Esophagus mucosa (tissue), 1 donor: ENCODE results near the gene CIZ1. TPM values are rescaled to one million over a fixed set of nuclear protein-coding genes. Genes with fewer than 3 reads are reported as not detected.

Source experiments
- ATAC-seq: fragments of 200-7000 bp; cut with Tn5 transposase; one replicate; pipeline ENCODE4 v1.9.1; 2020
- total RNA-seq: library from RNA; stranded (reverse); gene quantifications from one replicate; pipeline ENCODE4 v1.2.4, GENCODE V29; 2023
- donor health status: DM: yes; HTN: yes; CAD: no.

Gene CIZ1
- total RNA-seq, 1 donor from 2014 or later: 85.2 TPM

DNA sequence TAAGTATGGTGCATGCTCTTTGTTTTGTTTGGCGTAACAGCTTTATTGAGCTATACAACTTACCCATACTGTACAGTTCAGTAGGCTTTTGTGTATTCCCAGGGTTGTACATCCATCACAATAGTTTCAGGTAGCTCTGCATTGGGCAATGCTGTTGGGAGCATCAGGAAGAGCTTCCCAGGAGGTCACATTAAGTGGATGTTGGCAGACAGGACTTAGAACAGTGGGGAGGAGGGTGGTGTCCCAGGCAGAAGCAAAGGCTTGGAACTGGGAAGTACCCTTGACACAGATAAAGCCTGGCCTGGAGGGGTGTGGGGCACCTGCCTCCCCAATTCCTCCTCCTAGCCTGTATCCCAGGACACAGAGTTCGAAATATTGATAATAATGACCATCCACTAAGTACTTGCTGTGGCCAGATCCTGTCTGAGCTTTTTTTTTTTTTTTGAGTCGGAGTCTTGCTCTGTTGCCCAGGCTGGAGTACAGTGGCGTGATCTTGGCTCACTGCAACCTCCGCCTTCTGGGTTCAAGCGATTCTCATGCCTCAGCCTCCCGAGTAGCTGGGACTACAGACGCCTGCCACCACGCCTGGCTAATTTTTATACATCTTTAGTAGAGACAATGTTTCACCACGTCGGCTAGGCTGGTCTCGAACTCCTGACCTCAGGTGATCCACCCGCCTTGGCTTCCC lies 30.0 kb downstream of the CIZ1 start:
- ATAC-seq: no peak

DNA sequence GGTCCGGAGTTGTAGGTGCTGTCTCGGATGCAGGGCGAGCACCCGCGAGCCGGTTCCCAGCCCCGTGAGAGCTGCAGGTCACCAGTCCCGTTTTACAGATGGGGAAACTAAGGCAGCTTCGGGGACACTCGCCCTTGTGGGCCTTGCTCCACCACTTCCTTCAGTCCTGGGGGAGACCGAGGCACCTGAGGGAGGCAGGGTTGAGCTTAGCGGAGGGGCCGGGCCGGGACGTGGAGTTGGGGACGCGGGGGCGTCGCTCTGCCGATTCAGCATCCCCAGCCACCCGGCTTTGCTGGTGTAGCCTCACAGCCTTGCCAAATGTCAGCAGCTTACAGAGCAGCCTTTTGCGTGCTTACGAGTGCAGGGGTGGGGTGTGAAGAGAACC lies 30.8 kb downstream of the CIZ1 start:
- peak; percentile 1 for ATAC-seq

GRCh38 chr9:128159784-128160602 lies 31.4 kb downstream of the CIZ1 start, which contains the start of gene BBLN:
Gene BBLN (plus strand): TSS chr9:128160265. CDS start chr9:128160408, 143 bp downstream.
- peak; percentile 90 for ATAC-seq

- ATAC-seq: peak; percentile 2
These were observed 31.9 kb downstream of the CIZ1 start for GRCh38 chr9:128159522-128159783.

DNA sequence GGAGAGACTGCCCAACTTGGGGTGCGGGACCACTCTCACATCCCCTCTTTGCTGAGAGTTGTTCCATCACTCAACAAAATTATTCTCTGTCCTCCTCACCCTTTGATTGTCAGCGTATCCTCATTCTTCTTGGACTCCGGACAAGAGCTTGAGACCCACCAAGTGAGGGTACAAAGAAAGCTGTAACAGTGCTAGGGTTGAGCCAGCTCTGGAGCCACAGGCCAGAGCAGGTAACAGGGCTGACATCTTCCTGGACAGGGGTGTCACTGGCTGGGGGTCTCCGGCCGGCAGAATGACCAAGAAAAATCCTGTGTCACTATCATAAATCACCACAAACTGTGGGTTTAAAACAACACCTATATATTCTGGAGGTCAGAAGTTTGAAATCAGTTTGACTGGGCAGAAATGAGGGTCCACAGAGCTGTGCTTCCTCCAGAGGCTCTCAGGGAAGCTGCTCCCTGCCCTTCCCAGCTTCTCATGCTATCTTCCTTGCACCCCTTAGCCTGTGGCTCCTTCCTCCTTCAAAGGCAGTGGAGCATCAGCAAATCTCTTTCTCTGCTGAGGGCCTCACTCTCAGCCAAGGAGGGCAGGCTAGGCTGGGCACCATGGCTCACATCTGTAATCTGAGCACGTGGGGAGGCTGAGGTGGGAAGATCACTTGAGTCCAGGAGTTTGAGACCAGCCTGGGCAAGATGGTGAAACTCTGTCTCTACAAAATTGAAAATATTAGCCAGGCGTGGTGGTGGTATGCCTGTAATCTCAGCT lies 35.5 kb downstream of the CIZ1 start:
- no peak for ATAC-seq

- ATAC-seq: no peak
These were observed 37.3 kb downstream of the CIZ1 start for GRCh38 chr9:128153947-128154695.

DNA sequence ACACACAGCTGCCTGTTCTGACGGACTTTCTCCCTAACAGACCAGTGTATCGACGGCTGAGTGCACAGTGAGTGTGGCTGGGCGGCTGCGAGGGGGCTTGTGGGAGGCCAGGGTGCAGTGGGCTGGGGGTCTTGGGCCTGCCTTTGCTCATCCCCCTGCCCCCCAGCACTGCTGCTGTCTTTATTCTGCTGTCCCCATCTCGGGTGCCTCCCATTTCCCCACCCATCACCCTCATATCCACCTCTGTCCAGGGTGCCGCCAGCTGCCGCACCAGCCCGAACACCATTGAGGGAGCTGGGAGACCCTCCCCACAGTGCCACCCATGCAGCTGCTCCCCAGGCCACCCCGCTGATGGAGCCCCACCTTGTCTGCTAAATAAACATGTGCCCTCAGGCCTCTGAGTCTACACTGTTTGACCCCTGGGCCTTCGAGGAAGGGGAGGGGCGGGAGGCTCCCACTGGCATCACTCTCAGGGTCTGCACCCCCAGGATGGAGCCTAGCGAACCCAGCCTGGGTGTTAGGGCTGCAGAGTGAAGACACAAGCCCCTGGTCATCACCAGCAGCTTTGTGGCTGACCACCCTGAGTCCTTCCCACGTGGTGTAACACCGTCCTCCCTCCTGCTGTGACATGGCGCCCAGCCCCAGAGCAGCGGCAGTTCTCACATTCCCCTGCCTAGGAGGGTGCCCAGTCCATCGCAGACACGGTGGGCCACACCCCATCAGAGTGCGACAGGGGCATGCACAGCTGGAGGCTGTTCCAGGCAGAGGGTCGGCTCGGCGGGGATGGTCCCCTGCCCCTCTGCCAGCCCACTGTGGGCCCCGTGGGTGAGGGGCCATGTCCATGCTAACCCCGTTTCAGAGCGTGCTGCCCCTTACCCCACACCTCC lies 38.1 kb downstream of the CIZ1 start:
- ATAC-seq: no peak

DNA sequence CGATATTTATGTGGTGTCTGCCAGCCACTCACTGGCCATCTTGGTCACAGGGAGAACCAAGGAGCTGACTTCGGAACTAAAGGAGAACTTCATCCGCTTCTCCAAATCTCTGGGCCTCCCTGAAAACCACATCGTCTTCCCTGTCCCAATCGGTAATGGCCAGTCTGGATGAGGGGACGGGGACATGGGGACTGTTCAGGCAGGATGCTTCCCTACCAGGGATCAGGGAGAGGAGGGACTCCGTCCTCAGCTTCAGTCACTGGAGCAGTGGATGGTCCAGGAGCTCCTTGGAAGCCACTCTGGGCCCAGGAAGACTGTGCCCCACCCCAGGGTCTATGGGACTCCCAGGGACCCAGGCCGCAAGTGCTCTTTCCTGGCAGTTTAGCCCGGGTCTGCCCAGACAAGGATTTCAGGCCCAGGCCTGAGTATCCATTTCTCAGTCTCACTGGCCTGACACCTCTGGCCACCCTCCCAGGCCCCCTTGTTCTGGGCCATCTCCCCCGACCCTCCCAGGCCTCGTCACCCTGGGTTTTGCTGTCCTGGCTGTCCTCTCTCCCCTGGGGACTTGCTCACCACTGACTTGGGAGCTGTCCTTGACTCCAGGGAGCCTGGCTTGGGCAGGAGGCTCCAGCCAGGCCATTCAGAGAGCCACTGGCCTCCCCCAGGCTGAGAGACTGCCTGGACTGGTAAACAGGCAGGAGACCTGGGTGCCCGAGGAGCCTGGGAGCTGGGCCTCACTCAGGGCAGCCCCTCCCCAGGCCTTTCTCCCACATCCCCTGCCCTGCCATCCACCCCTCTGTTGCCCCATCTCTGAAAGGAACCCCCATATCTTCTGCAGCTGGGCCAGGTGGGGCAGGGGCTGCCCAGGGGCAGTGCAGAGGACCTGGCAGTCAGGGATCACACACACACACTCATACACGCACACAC lies 39.0 kb downstream of the CIZ1 start:
- ATAC-seq: no peak

GRCh38 chr9:128151309-128152132 lies 39.9 kb downstream of the CIZ1 start:
- ATAC-seq: no peak

GRCh38 chr9:128150594-128151308 lies 40.6 kb downstream of the CIZ1 start:
- peak; percentile 4 for ATAC-seq

GRCh38 chr9:128149951-128150593 lies 41.3 kb downstream of the CIZ1 start:
- ATAC-seq: no peak

DNA sequence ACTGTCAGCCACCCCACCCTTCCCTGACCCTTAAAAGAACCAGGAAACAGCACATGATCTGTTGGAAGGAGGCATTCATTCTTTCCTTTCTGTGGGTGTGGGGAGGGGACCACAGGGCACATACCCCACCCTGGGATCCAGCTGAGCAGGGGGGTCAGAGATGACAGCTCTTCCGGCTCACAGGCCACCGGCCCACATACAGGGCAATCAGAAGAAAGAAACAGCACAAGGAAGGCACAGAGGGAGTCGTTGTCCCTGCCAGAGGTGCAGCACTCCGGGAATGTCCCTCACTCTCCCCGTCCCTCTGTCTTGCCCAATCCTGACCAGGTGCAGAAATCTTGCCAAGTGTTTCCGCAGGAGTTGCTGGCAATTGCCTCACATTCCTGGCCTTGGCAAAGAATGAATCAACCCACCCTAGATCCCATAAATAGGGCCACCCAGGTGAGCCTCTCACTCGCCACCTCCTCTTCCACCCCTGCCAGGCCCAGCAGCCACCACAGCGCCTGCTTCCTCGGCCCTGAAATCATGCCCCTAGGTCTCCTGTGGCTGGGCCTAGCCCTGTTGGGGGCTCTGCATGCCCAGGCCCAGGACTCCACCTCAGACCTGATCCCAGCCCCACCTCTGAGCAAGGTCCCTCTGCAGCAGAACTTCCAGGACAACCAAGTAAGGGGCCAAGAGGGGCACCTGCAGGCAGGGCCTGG lies 42.2 kb downstream of the CIZ1 start, which contains the start of gene LCN2:
Gene LCN2, plus strand, starts transcription at position 453 of the 701 bp plus-strand sequence. Its CDS starts 73 bp downstream, at position 526.
- peak; percentile 47 for ATAC-seq

GRCh38 chr9:128148509-128149000 lies 42.8 kb downstream of the CIZ1 start:
- ATAC-seq: no peak

GRCh38 chr9:128146591-128147120 lies 44.7 kb downstream of the CIZ1 start:
- ATAC-seq: no peak

- no peak for ATAC-seq
These were observed 45.4 kb downstream of the CIZ1 start for GRCh38 chr9:128145951-128146351.

- ATAC-seq: peak; percentile 79
These were observed 45.8 kb downstream of the CIZ1 start for GRCh38 chr9:128145536-128145935.
